Femur (tissue), 1 donor: Measurements from ENCODE around the gene COL11A2.

Experiments
- DNase-seq: peaks from one replicate; pipeline ENCODE4 v3.0.0-alpha.2; 2017

Gene COL11A2

GRCh38 chr6:33191383-33192104 lies 723 bp downstream of the COL11A2 start:
- peak; percentile 76 for DNase-seq

GRCh38 chr6:33190504-33191107 lies 1.7 kb downstream of the COL11A2 start:
- peak; percentile 56 for DNase-seq

- DNase-seq: peak; percentile 64
Measured at GRCh38 chr6:33189625-33190448, 2.4 kb downstream of the COL11A2 start.

- DNase-seq: no peak
Measured at GRCh38 chr6:33189164-33189563, 3.1 kb downstream of the COL11A2 start.

- DNase-seq: no peak
Measured at GRCh38 chr6:33187809-33188208, 4.5 kb downstream of the COL11A2 start.

- DNase-seq: no peak
Measured at GRCh38 chr6:33185654-33186187, 6.5 kb downstream of the COL11A2 start.

GRCh38 chr6:33185190-33185589 lies 7.1 kb downstream of the COL11A2 start:
- DNase-seq: no peak

GRCh38 chr6:33183071-33183683 lies 9.1 kb downstream of the COL11A2 start:
- DNase-seq: no peak

GRCh38 chr6:33181141-33181540 lies 11.1 kb downstream of the COL11A2 start:
- no peak for DNase-seq

GRCh38 chr6:33178755-33179475 lies 13.4 kb downstream of the COL11A2 start:
- DNase-seq: no peak

- DNase-seq: peak; percentile 77
Measured at GRCh38 chr6:33177552-33178446, 14.5 kb downstream of the COL11A2 start.

- DNase-seq: peak; percentile 16
Measured at GRCh38 chr6:33176906-33177305, 15.4 kb downstream of the COL11A2 start.

GRCh38 chr6:33175436-33176069 lies 16.7 kb downstream of the COL11A2 start:
- no peak for DNase-seq

GRCh38 chr6:33174784-33175183 lies 17.5 kb downstream of the COL11A2 start:
- no peak for DNase-seq

- no peak for DNase-seq
Measured at GRCh38 chr6:33173535-33174180, 18.6 kb downstream of the COL11A2 start.

GRCh38 chr6:33172688-33173534 lies 19.4 kb downstream of the COL11A2 start:
- DNase-seq: no peak

GRCh38 chr6:33171880-33172687 lies 20.2 kb downstream of the COL11A2 start:
- no peak for DNase-seq
